GM12864 (cell line): Measurements from ENCODE around the gene EPS8L2.

Experiments used
- DNase-seq: peaks from one replicate; pipeline ENCODE4 v3.0.0-alpha.2; 2011; ENCODE audit warnings: low read depth
- H3K4me3 ChIP-seq: 2 replicates; pipeline ENCODE4 v1.5.1; 2011; ENCODE audit warnings: mild to moderate bottlenecking, low read depth, low read length, control low read depth
- TF ChIP-seq, protein P1 (sequence below): IDR thresholded peaks from 2 replicates; pipeline ENCODE4 v1.5.1; 2011; ENCODE audit warnings: low read depth, mild to moderate bottlenecking, moderate library complexity, low read length, control low read depth, inconsistent platforms; ENCODE audit errors: missing control alignments

EPS8L2 gene

DNA sequence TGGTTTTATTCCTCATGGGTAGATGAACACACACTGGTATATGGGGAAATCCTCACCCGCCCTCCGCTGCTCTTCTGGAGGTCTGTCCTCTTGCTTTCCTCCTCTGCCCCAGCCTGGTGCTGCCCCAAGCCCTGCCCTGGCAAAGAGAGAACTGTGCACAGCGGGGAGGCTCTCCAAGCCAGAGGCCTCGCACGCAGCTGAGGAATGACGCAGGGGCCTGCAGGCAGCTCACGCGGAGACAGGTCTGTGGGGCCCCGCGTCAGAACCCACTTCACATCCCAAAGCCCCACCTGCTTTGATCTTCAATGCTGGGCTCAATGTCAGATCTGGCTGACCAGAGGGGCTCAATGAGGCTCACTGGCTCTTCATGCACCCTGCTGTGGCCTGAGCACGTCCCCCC, 61.2 kb downstream of the EPS8L2 start:
- TF ChIP-seq, protein P1, sequence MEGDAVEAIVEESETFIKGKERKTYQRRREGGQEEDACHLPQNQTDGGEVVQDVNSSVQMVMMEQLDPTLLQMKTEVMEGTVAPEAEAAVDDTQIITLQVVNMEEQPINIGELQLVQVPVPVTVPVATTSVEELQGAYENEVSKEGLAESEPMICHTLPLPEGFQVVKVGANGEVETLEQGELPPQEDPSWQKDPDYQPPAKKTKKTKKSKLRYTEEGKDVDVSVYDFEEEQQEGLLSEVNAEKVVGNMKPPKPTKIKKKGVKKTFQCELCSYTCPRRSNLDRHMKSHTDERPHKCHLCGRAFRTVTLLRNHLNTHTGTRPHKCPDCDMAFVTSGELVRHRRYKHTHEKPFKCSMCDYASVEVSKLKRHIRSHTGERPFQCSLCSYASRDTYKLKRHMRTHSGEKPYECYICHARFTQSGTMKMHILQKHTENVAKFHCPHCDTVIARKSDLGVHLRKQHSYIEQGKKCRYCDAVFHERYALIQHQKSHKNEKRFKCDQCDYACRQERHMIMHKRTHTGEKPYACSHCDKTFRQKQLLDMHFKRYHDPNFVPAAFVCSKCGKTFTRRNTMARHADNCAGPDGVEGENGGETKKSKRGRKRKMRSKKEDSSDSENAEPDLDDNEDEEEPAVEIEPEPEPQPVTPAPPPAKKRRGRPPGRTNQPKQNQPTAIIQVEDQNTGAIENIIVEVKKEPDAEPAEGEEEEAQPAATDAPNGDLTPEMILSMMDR = no peak
- no peak overlapping the region for H3K4me3 ChIP-seq
- DNase-seq = no peak

DNA sequence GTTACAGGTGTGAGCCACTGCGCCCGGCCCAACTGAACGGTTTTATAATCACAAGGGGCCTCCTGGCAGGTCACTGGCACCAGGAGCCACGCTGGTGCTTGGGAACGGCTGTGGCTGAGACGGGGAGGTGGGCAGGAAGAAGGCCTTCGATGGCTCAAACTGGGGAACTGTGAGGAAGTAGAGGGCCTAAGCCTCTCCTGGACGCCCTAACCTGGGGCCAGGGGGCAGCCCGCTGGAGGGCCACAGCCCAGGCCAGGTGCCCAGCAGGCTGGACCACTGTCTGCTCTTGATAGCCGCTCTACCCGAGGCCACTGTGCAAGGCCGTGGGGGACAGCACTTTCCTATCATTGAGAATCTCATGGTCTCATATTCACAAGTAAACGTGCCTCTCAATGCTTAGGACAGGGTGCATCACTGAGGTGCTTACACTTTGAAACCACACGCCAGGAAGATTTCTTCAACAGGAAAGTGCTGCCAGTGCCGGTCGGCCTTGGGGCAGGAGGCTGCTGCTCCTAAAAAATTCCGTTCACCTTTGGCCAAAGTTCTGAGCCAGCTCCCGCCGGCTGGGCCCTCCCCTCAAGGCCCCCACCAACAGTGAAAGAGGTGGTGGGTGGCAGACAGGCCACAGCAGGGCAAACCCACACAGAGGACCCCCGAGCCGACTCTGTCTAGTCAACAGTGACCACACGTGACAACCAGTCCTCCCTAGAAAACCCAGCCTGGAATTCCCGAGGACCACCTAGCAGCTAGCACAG, 64.0 kb downstream of the EPS8L2 start:
- no peak overlapping the region for H3K4me3 ChIP-seq
- TF ChIP-seq, protein P1 = no peak
- DNase-seq = no peak

DNA sequence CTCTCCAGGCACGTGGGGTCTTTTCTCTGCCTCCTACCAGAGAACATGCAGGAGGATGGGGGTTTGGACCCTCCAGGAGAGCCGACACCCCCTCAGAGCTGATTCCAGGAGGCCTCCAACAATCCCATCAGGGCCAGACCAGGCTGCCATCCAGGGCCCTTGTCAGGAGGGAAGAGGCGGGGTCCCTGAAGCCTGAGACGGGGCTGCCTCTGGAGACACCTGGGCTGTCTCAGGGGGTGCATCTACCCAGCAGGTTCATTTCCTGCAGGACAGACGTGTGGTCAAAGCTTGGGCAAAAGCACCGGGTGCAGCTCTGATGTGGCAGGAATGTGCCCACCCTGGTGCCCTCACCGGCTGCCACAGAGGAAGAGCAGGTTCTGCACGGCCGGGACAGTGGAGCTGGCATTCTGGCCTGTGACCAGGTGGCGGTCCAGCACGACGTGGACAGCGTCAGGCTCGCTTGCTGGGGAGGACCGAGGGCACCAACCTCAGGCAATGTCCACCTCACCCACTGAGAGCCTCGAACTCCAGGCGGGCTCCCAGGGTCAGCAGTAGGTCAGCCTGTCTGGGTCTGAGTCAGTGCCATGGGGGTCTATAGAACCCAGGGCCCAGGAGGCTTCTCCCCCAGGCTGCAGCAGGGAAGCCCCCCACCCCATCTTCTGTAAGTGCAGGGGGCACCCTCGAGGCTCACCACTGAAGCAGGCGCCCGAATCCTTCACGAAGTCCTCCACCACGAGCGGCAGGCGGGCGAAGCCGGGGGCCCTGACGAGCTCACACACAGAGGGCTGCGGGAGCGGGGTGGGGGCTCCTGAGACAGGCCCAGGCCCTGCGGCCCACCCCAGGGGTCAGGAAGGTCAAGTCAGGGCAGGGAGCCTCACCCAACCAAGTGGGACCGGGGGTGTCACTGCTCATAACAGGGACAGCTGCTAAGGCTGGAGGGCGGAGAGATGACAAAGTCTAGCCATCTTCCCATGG, 64.9 kb downstream of the EPS8L2 start:
- H3K4me3 ChIP-seq = no peak overlapping the region
- TF ChIP-seq, protein P1 = no peak
- DNase-seq = no peak

DNA sequence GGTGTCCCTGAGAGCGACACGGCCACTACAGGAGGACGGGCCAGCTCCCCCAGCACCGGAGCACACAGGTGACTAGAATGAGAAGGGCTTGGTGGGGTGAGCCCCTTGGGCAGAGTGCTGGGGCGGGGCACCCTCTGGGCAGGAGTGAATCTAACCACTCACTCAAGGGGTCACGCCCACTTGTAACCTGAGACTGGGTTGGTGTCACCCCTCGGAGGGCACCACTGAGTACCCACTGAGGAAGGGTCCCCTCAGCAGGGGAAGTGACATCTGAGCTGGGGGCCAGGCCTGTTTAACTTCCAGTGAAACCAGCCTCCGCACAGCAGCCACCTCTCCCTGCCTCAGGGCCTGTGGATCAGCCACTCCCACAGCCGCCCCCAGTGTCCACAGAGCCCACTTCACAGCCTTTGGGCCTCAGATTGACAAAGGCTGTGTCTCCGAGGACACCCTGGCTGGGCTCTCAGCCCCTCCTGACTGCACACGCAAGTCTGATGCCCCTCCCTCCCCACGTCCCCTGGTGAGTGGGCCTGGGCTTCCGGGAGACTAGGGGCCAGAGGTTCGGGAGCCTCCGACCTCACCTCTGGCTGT, 65.7 kb downstream of the EPS8L2 start:
- H3K4me3 ChIP-seq = no peak overlapping the region
- TF ChIP-seq, protein P1 = no peak
- no peak for DNase-seq

DNA sequence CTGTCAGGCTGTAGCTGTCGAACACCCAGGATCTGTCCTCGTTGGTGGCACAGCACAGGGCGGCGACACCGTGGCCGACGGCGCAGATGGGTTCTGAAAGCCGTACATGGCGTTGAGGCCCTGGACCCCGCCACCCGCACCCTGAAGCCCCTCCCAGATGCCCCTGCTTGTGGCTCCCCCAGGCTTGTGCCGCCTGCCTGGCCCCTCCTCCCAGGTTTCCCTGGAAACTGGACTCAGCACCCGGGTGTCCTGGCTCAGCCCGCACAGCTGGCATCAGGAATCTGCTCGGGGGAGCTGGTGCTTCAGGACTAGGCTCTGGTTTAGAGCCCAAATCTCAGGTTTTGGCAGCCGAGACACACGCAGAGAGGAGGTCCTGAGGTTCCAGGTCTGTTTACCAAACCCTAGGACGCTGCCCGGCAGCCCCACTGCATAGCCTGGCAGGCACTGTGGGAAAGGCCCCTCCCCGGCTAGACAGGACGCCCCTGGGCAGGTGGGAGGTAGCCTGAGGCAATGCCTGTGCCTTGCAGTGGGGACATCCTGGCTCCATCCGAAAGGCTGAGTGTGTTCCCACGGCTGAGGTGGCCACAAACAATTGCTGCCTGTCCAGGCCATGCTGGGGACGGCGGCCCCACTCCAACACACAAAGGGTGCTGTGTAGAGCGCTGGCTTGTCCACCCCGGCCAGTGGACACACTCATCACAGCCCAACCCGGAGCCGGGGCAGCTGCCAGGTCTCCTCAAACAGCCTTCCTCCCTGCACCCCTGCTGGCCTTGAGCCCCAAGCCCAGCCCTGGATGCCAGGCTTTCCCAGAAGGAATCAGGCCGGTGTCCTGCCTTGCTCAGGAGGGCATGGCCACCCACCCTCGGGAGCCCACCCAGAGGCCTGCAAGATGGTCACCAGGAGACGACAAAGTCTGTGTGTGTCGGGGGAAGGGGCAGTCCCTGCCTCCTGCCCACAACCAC, 66.7 kb downstream of the EPS8L2 start:
- H3K4me3 ChIP-seq = no peak overlapping the region
- no peak for DNase-seq
- TF ChIP-seq, protein P1 = no peak

DNA sequence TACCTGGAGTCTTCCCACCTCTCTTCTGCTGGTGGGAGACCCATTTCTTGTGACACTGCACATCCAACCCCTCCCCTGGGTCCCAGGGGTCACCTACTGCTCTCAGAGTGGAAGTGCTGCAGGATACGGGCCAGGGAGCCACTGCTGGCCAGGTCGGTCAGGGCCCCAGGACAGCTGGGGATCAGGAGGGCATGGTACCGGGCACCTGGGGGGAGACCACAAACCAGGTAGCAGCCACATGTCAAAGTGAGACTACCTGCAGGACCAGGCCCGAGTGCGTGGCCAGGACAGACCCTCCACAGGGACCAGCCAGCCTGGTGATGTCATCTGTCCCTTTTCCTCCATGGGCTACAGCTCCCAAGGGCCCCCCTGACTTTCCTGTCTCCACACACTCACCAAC, 67.4 kb downstream of the EPS8L2 start:
- DNase-seq = no peak
- TF ChIP-seq, protein P1 = no peak
- H3K4me3 ChIP-seq = no peak overlapping the region
